ENCODE data around the gene IQCH. TPM values are rescaled to one million over a fixed set of nuclear protein-coding genes. Genes with fewer than 3 reads are reported as not detected.

Gene IQCH
- total and polyA plus RNA-seq, 9 of the 15 experiments (the other 6 are each of a cell fraction or from before 2014, with no cell fraction given), result 1.8 to 3.9 (median 2.7) TPM

DNA sequence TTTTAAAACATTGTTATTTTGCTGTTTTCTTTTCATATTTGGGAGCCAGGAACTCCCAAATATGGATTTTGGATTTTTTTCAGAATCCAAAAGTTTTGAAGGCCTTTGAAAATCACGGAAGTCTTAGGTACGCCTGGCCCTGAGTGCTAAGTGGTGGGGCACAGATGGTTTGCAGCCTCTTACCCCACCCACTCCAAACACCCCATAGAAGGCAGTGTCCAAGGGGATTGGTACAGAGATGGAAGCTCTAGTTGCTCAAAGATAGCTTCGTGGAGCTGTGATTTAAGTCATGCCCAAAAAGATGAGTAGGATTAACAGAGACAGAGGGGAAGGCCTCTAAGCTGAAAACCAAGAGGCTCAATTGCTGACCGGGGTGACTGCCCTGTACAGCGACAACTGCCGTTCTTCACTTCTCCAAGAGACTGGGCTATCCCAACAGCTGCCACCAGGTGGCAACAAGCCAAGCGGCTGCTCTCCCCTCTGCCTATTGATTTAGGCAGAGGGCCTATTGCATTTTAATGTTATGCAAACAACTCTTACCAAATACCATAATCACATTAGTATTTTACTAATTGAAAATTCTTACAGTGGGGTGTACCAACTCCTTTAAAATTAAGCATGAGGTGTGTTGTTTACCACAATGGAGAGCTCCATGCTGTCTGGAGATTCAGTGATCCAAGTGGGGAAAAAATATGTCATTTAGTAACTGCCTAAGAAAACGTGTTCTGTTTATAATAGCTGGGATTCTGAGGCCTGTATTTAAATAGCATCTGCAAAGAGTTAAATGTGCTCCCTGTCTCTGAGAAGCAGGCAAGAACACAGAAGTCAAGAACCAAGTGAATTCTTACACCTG is 202.3 kb downstream of the IQCH start (continued):
- TF ChIP-seq, protein P1, sequence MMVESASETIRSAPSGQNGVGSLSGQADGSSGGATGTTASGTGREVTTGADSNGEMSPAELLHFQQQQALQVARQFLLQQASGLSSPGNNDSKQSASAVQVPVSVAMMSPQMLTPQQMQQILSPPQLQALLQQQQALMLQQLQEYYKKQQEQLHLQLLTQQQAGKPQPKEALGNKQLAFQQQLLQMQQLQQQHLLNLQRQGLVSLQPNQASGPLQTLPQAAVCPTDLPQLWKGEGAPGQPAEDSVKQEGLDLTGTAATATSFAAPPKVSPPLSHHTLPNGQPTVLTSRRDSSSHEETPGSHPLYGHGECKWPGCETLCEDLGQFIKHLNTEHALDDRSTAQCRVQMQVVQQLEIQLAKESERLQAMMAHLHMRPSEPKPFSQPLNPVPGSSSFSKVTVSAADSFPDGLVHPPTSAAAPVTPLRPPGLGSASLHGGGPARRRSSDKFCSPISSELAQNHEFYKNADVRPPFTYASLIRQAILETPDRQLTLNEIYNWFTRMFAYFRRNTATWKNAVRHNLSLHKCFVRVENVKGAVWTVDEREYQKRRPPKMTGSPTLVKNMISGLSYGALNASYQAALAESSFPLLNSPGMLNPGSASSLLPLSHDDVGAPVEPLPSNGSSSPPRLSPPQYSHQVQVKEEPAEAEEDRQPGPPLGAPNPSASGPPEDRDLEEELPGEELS (CRISPR knock-in tag; IDR thresholded peaks at IDR 0.05; ENCODE audit: borderline replicate concordance), result no peak
- TF ChIP-seq RERE (CRISPR knock-in tag; IDR thresholded peaks at IDR 0.05; ENCODE audit: borderline replicate concordance) (no peak), KLF16 (IDR thresholded peaks at IDR 0.05) (0 out of 2 replicates have a peak, but pooled peaks have one; percentile 23), RNF2 (IDR thresholded peaks at IDR 0.05) (no peak), SMC3 (conservative IDR thresholded peaks at IDR 0.05; ENCODE audit: insufficient read depth, low read depth, low read length) (peak; percentile 93), TFAP4 (CRISPR knock-in tag; IDR thresholded peaks at IDR 0.05; ENCODE audit: borderline replicate concordance) (0 out of 2 replicates have a peak, but pooled peaks have one; percentile 14), PRPF4 (IDR thresholded peaks at IDR 0.05; ENCODE audit: insufficient read depth, low read depth, low read length, poor library complexity, severe bottlenecking) (no peak), ZNF282 (CRISPR knock-in tag; IDR thresholded peaks at IDR 0.05) (no peak), STAG1 (CRISPR knock-in tag; IDR thresholded peaks at IDR 0.05; ENCODE audit: borderline replicate concordance) (peak; percentile 59; the same call in 1 of the 2 replicates), CEBPB (tag; IDR thresholded peaks at IDR 0.05) (no peak), NR2F6 (CRISPR knock-in tag; IDR thresholded peaks at IDR 0.05) (no peak), HNRNPLL (IDR thresholded peaks at IDR 0.05; ENCODE audit: low read depth, low read length, poor library complexity, severe bottlenecking) (no peak), FOXA3 (CRISPR knock-in tag; conservative IDR thresholded peaks at IDR 0.05 in 1 of 2, IDR thresholded peaks at IDR 0.05 in 1 of 2) (peak; percentile 15 to 58; a peak in 2 of 4 replicates), PYGO2 (tag; IDR thresholded peaks at IDR 0.05) (no peak), SAFB2 (IDR thresholded peaks at IDR 0.05; ENCODE audit: borderline replicate concordance, low read depth, low read length, severe bottlenecking) (no peak)
- TF ChIP-seq, protein P2, sequence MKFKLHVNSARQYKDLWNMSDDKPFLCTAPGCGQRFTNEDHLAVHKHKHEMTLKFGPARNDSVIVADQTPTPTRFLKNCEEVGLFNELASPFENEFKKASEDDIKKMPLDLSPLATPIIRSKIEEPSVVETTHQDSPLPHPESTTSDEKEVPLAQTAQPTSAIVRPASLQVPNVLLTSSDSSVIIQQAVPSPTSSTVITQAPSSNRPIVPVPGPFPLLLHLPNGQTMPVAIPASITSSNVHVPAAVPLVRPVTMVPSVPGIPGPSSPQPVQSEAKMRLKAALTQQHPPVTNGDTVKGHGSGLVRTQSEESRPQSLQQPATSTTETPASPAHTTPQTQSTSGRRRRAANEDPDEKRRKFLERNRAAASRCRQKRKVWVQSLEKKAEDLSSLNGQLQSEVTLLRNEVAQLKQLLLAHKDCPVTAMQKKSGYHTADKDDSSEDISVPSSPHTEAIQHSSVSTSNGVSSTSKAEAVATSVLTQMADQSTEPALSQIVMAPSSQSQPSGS (CRISPR knock-in tag; IDR thresholded peaks at IDR 0.05), result no peak

Data from K562 (cell line).